MM.1S (cell line): ENCODE data around the gene EIF4E1B.

Experiments used
- DNase-seq: peaks from one replicate; pipeline ENCODE4 v3.0.0-alpha.2; 2015
- H2AFZ ChIP-seq: fragments of 300-600 bp; sonication (generic); 2 replicates; pipeline ENCODE4 v1.6.0; 2016; ENCODE audit warnings: antibody characterized with exemption, low read length
- H3F3A ChIP-seq: fragments of 300-600 bp; sonication (generic); 2 replicates; pipeline ENCODE4 v1.6.1; 2016; ENCODE audit warnings: mild to moderate bottlenecking, antibody characterized with exemption, low read length, moderate library complexity, mixed read lengths; ENCODE audit not compliant: insufficient read depth
- H3K27ac ChIP-seq: fragments of 300-600 bp; sonication (generic); 2 replicates; pipeline ENCODE4 v1.5.1; 2016; ENCODE audit warnings: mild to moderate bottlenecking, low read length
- H3K27me3 ChIP-seq: fragments of 300-600 bp; sonication (generic); replicated peaks from 2 replicates; pipeline ENCODE4 v1.6.0; 2016; ENCODE audit warnings: low read length; ENCODE audit not compliant: insufficient read depth
- H3K36me3 ChIP-seq: fragments of 300-600 bp; sonication (generic); replicated peaks from 2 replicates; pipeline ENCODE4 v1.6.1; 2016; ENCODE audit warnings: mild to moderate bottlenecking, low read length, mixed read lengths; ENCODE audit not compliant: insufficient read depth
- H3K4me1 ChIP-seq: fragments of 300-600 bp; sonication (generic); 2 replicates; pipeline ENCODE4 v1.6.1; 2016; ENCODE audit warnings: low read length, mixed read lengths
- H3K4me2 ChIP-seq: fragments of 300-600 bp; sonication (generic); 2 replicates; pipeline ENCODE4 v1.6.0; 2016; ENCODE audit warnings: low read depth, low read length
- H3K4me3 ChIP-seq: fragments of 300-600 bp; sonication (generic); 2 replicates; pipeline ENCODE4 v1.5.1; 2016; ENCODE audit warnings: low read length, mixed read lengths
- H3K79me2 ChIP-seq: fragments of 300-600 bp; sonication (generic); 2 replicates; pipeline ENCODE4 v1.6.1; 2016; ENCODE audit warnings: mixed run types, low read length, mixed read lengths
- H3K9ac ChIP-seq: fragments of 300-600 bp; sonication (generic); 2 replicates; pipeline ENCODE4 v1.6.1; 2016; ENCODE audit warnings: low read length, mixed read lengths
- H3K9me2 ChIP-seq: fragments of 300-600 bp; sonication (generic); replicated peaks from 2 replicates; pipeline ENCODE4 v1.6.1; 2016; ENCODE audit warnings: mild to moderate bottlenecking, low read length, mixed read lengths; ENCODE audit not compliant: insufficient read depth
- H3K9me3 ChIP-seq: fragments of 300-600 bp; sonication (generic); replicated peaks from 2 replicates; pipeline ENCODE4 v1.6.1; 2016; ENCODE audit warnings: mild to moderate bottlenecking, low read length, mixed read lengths; ENCODE audit not compliant: insufficient read depth
- H4K20me1 ChIP-seq: fragments of 300-600 bp; sonication (generic); 2 replicates; pipeline ENCODE4 v1.6.1; 2016; ENCODE audit warnings: mild to moderate bottlenecking, low read length, moderate library complexity, mixed read lengths; ENCODE audit not compliant: insufficient read depth
- CTCF ChIP-seq: fragments of 300-600 bp; sonication (generic); IDR thresholded peaks from 2 replicates; pipeline ENCODE4 v1.5.1; 2016; ENCODE audit warnings: antibody characterized with exemption, low read length, mixed read lengths
- EZH2 ChIP-seq: fragments of 300-600 bp; sonication (generic); optimal IDR thresholded peaks from 2 replicates; pipeline ENCODE3; 2017; ENCODE audit warnings: low read depth, mild to moderate bottlenecking, antibody characterized with exemption, low read length, mixed read lengths
- EZH2phosphoT487 ChIP-seq: fragments of 300-600 bp; sonication (generic); IDR thresholded peaks from 2 replicates; pipeline ENCODE4 v1.6.1; 2018; ENCODE audit warnings: antibody characterized with exemption, low read length

EIF4E1B gene

GRCh38 chr5:176647030-176647842 lies 16.8 kb downstream of the EIF4E1B start, which contains the start of gene TSPAN17:
TSPAN17 (plus strand) TSS chr5:176647484; CDS start chr5:176647616, 132 bp downstream.
- no peaks in the 10 kb centered on the region for H3K27me3 ChIP-seq
- H3K4me1 ChIP-seq: peaks cover 19% of the 10 kb centered on the region
- no peaks in the 10 kb centered on the region for H3K9me2 ChIP-seq
- peak within 1 kb of the TSS; percentile 86 for H3K4me3 ChIP-seq
- no peaks in the 10 kb centered on the region for H3K36me3 ChIP-seq
- TF ChIP-seq EZH2phosphoT487 (no peak), CTCF (peak; percentile 34), EZH2 (no peak)
- peaks cover 13% of the 10 kb centered on the region for H3K79me2 ChIP-seq
- H4K20me1 ChIP-seq: no peaks in the 10 kb centered on the region
- H3F3A ChIP-seq: no peaks in the 10 kb centered on the region
- no peak within 1 kb of the TSS for H3K27ac ChIP-seq
- DNase-seq: peak; percentile 99
- H2AFZ ChIP-seq: peak within 1 kb of the TSS; percentile 98
- H3K4me2 ChIP-seq: peak within 1 kb of the TSS; percentile 88
- no peaks in the 10 kb centered on the region for H3K9me3 ChIP-seq
- peak within 1 kb of the TSS; percentile 89 for H3K9ac ChIP-seq

GRCh38 chr5:176647843-176648473 lies 17.5 kb downstream of the EIF4E1B start:
- Histone ChIP-seq H3K27me3 (no peaks in the 10 kb centered on the region), H3K4me3 (peak overlapping the region; percentile 86), H4K20me1 (no peaks in the 10 kb centered on the region), H3K36me3 (no peaks in the 10 kb centered on the region), H3K9me2 (no peaks in the 10 kb centered on the region), H3K4me2 (peak overlapping the region; percentile 88), H3F3A (no peaks in the 10 kb centered on the region), H2AFZ (peak overlapping the region; percentile 98), H3K9me3 (no peaks in the 10 kb centered on the region), H3K9ac (peak overlapping the region; percentile 89), H3K27ac (no peak overlapping the region), H3K4me1 (peaks cover 19% of the 10 kb centered on the region), H3K79me2 (peaks cover 13% of the 10 kb centered on the region)
- TF ChIP-seq EZH2phosphoT487 (no peak), CTCF (no peak), EZH2 (no peak)
- no peak for DNase-seq

- Histone ChIP-seq H3K79me2 (peaks cover 13% of the 10 kb centered on the region), H3K27ac (no peak overlapping the region), H3K4me2 (peak overlapping the region; percentile 88), H3K9ac (no peak overlapping the region), H3F3A (no peaks in the 10 kb centered on the region), H3K36me3 (no peaks in the 10 kb centered on the region), H3K9me2 (no peaks in the 10 kb centered on the region), H3K9me3 (no peaks in the 10 kb centered on the region), H4K20me1 (no peaks in the 10 kb centered on the region), H3K27me3 (no peaks in the 10 kb centered on the region), H3K4me3 (no peak overlapping the region), H3K4me1 (peaks cover 19% of the 10 kb centered on the region), H2AFZ (no peak overlapping the region)
- TF ChIP-seq EZH2phosphoT487 (no peak), CTCF (no peak)
- no peak for DNase-seq
Observed at GRCh38 chr5:176648474-176649194, 18.2 kb downstream of the EIF4E1B start.
